HG03558 (cell line): ENCODE results near the gene SMG6.

Experiments
- ATAC-seq: cut with Tn5 transposase; IDR thresholded peaks from one replicate; pipeline ENCODE4 v1.9.1; 2021; ENCODE audit warnings: moderate number of reproducible peaks; ENCODE audit not compliant: unreplicated experiment; ENCODE audit errors: extremely low read depth

SMG6 gene

DNA sequence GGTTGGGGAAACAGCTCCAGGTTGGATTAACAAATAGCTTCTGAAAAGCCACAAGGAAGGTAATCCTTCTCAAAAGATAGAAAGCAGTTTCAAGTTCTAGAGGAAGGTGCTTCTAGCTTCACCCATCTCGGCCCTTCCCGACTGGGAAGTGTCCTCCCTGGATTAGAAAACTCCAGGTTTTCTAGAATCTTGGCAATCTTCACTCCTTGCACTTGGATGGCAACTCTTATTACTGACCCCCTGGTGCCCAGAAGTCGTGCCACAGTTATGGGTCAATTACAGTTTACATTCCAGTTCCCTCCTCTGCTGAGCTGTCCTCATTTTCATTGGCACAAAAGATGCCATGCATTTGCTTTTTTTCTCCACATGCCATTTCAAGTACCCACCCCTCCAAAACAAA lies 65.6 kb downstream of the SMG6 start:
- no peak for ATAC-seq

DNA sequence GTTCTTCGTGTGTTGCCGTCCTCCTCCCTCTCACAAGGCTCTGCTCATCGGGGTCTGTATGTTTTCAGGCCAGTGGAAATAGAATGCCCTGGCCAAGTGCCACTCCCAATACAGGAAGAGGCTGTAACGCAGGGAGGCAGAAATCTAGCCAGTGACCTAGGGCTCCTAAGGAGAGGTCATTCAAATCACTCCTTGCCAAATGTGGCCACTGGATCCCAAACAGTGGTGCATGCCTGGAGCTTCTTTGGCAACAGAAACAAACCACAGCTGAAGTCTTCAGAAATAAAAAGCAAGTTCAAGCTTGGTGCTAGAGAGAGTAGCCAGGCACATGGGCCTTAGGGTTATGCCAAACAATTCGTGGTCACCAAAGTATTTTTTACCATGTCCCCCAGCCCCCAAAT lies 66.1 kb downstream of the SMG6 start:
- no peak for ATAC-seq

DNA sequence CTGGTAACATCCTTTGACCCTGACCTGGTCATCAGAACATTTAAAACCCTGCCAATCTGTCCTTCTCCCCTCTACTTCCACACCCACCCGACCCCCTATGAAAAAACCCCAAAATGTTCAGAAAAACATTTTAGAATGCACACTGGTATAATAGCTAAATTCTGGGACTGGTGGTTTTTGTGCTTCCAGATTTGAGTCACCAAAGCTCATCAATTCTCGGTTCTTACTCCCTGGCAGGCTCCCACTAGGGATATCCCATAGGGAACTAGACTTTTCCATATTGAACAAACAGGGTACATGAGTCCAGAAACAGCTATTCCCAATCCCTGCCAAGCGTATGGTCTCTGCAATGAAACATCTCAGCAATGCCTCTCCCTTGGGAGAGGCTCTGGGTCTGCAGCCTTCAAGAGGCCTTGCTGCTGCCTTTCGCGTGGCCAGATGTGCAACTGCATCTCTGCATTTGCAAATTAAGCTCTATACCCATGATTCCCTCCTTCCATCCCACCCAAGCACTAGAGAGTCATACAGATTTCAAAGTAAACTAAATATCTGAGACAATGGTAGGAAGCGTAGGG lies 67.7 kb downstream of the SMG6 start:
- ATAC-seq, result no peak

DNA sequence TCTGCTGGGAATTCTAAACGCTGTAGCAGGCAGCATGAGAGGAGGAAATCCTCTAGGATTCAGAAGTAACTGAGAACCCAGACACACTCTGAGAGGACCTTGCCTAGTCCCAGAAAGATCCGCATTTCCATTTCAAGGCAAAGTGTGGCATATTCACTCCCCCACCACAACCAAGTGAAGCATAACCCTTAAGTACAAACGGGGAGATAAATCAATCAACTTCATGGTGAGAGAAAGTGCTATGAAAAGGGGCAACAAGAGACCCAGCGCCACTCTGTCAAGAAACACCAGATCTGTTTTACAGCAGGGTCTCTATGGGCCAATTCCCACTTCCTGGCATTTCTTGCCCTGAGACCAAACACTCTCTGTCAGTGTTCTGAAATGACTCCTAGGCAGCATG lies 68.3 kb downstream of the SMG6 start:
- ATAC-seq, result no peak

DNA sequence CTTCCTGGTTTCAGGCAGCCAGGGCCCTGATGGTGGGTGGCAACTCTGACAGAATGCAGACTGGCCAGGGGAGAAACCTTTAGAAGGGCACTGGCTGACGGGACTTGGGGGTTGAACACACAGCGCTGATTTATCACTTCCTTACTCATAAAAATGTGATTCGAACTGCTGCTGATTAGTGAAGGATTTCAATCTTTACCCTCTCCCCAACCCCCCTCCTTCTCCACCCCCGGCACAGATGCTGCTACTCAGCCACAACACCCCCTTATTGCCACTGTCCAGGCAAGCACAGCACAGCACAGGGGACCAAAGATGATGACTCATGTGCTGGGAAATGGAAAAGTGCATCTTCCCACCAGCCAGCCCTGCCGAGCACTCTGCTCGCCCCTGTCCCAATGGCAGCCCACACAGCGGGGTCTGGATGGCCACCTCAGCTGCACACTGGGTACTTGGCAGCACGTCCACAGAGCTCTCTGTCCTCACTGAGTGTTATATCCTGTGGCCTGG lies 70.1 kb downstream of the SMG6 start:
- ATAC-seq, result no peak

DNA sequence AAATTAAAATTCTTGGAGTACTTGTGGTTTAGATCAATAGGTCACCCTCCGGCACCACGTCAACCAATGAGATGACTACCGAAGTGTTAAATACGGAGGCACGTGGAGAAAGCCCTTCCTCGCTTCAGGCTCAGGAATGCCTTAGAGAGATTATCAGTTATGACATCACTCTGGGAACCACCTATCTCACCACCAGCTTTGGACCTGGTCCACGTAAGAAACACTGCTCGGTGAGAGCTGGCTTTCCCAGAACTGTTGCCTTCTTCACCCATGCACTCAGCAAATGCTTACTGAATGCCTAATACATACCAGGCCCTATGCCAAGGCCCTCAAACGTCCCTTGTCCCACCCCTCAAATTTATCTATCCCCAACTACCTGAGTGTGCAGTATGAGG lies 71.3 kb downstream of the SMG6 start:
- no peak for ATAC-seq

DNA sequence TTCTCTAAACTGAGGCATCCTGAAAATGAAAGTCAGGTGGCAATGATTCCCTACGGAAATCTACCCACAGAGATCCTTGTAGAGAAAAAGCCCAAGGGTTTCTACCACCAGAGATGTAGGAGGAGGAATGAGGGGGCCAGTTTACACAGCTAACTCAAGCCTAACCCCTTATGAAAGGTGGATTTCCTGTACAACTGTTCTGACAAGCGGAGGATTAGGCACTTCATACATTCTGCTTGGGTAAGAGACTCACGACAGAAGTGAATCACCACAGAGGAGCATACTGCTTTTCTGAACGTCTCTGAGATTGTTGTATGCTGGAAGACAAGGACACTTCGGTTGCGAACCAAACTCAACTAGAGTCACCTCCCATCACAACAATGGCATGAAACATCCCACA lies 72.7 kb downstream of the SMG6 start:
- ATAC-seq, result no peak

DNA sequence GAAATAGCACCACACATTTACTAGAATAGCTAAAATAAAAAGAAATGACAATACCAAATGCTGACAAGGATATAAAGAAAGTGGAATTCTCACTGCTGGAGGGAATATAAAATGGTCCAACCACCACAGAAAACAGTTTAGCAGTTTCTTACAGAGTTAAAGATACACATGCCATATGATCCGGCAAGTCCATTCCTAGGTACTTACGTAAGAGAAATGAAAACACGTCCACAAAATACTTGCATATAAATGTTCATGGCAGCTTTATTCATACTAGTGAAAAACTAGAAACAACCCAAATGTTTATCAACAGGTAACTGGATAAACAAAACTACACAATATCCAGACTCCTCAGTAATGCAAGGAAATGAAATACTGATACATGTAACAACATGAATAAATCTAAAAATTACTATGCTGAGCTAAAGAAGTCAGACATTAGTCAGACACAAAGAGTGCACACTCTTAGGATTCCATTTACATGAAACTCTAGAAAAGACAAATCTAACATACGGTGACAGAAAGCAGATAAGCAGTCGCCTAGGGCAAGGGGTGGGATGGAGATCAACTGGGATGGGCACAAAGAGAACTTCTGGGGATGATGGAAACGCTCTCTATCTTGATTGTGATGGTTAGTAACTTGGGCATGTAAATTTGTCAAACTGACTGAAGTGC lies 76.4 kb downstream of the SMG6 start:
- ATAC-seq, result no peak

DNA sequence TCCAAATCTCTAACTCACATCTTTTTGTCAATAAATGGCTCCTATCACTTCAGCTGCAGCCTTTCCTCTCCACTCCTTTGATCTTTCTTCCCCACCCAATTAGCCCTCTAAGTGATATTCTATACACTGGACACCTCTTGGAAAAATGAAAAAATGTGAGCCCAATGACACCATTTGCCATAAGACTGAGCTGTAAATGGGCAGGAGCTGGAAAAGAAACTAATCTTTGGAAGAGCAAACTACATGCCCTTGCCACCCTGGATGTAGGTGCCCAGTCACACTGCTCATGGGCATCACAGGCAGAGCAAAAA lies 80.0 kb downstream of the SMG6 start:
- no peak for ATAC-seq

DNA sequence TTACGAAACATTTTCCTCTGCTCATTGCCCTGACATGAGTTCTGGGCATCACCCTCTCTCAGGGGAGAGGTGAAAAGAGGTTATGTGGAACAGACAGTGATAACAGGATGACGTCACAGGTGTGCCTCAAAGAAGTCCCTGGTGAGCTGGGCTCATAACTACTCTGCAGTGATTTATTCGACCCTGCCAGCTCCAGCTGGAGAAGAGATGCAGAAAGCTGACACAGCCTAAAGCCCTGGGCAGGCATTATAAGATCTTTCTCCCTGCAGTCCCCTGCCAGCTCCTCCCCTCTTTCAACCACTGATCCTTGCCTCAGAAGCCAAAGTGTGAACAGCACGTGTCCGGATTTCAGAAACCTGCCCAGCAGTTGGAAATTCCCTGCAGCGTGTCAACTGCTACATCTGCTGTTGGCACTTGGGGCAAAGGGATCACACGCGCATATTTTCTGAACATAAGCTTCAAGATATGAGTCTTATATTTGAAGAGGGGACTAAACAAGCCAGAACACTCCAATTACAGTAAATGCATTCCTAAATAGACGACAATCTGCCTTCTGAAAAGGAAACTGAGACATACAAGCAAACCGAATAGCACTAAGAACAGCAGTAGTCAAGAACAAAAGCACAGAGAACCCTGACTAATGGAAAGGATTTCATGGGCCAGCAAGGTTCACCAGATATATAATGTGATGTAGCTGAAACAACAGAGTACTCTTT lies 80.5 kb downstream of the SMG6 start:
- ATAC-seq, result no peak

DNA sequence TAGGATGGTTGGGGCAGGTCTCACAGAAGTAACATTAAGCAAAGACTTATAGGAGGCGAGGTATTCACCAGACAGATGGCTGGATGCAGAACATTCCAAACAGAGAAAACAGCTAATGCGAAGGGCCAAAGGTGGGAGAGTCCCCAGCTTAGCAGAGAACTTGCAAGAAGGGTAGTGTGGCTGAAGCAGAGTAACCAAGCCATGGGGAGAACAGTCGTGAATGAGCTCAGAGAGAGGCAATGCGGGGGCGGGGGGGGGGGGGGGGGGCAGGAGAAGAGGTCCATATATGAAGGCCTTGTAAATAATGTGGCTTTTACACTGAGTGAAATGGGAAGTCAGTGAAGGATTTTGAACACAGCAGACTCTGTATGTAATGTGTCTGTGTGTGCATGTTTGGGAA lies 81.3 kb downstream of the SMG6 start:
- ATAC-seq, result no peak

DNA sequence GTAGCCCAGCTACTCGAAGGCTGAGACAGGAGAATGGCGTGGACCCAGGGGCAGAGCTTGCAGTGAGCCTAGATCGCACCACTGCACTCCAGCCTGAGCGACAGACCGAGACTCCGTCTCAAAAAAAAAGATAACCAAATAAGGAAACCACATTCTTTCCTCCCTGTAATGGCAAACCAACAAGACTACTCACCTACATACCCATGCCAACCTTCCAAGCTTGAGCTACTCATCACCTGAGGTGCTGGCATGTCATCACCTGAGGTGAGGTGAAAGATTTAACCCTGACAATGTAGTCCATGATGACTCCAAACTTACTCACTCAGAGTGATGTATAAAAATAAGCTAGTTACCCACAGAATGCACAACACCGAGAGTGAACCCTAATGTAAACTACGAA lies 85.2 kb downstream of the SMG6 start:
- no peak for ATAC-seq

DNA sequence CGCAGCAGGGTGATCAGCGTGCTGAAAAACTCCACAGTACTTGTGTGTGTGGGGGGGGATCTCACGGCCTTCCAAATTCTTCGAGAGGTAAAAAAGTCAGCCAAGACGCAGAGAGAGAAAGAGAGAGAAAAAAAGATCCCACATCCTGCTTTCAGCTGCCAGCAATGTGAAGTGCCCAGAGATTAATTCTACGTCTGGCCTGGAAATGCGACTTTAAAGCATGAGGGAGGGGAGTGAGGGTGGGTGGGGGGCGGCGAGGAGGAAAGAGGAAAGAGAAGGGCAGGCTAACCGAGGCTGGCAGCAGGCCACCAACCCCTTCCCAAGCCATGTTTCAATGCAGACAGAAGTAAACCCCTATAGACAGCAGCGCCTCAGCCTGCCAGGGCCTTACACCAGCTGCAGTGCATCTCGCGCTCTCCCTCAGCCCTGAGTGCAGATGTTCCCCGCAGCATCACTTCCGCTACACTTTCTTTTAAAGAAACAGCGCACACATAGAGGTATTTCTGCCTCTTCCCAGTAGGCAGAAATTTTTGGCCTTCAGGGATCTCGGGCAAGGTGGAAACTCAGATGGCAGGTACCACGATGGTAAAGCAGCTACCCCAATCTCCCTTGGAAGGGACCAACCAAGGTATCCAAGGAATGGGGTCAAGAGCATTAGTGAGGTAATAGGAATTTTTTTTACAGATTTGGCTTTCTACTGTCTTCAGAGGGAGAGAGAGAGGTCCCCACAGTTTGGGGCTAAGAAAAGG lies 87.8 kb downstream of the SMG6 start:
- ATAC-seq, result no peak

DNA sequence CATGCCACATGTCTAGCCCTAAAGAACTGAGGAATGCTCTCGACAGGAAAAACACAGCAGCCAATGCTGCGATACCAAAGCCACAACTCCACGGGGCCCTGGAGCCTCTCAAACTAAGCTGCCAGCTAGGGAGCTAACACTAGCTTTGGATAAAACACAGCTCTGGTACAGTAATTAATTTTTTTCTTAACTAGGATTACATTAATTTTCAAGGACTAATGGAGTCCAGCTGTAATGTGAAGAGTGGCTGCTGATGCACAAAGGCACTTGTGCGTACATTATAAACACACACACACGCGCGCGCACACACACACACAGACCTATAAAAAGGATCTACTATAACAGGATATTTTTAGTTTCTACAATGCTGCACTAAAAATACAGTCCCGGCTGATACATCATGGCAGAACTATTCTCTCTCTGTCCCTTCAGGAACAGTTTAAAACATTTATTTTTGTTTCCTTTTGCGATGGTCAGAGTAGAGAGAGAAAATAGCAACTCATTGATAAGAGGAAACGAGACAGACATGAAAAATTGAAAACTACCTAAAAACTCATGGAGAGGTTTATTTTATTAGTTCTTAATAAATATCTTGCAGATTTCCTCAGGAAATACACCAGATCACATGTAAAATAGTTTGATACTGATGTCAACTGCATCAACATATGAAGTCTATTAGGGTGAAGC lies 88.5 kb downstream of the SMG6 start:
- no peak for ATAC-seq

DNA sequence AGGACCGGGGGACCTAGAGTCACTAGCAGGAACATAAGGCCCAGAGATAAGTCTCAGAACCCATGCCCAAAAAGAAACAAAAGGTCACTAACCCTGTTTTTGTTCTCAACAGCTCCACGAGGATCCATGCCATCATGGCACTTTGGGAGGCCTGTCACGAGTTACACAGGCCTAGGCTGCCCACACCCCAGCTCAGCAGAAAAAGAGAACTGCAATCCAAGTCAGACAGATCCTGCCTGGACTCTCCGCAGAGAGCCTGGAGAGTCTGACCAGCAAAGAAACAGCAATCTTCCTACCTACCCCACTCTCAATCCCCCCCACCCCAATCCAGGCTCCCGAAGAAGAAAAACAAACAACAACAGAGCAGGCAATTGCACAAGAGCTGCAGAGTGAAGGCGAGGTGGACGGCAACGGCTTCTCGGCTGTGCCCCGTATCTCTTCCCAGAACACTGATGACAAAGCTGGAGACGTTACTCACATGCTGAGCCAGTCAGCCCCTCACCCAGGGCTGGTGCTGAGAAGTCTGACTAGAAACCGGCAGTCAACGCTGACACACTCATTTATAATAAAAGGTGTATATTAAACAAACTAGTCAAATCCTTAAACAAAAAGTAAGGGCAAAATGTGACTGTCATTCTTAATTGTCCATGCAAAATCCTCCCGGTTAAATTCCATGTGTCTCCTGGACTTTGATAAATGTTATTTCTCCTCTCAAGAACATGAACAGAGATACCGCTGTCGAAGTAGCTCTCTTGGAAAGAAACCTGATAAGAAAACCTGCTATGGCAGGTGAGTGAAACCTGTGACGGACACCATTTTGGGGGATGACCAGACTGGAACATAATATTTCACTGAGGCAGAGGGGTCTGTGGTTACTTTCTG lies 89.3 kb downstream of the SMG6 start:
- ATAC-seq, result no peak

DNA sequence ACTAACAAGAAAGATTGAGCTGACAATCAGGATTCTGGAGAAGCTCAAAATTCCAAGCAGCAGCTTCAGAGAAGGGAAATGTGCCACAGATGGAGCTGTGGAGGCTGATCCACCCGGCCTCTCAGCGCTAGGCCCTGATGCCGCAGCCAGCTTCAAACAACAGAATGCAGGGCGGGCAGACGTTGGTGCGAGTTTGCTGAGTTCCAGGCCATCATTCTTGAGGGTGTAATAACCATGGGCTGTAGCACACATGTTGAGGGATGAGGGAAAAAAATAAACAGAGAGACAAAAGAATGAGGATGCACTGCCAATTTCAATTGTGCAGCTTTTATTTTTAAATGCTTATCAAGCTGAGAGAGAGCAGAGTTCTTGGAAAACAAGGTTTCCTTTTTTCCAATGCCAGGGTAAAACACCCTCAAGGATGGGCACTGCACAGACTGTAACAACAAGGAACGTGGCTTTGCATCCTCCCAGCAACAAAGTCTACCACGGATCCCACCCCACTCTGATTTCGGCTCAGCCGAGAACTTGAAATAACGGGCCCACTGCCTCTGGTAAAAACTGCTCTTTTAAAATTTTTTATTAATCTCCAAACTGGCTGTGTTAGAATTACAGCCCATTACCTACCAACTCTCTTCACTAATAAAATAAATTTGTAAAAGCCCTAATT lies 90.2 kb downstream of the SMG6 start:
- no peak for ATAC-seq

DNA sequence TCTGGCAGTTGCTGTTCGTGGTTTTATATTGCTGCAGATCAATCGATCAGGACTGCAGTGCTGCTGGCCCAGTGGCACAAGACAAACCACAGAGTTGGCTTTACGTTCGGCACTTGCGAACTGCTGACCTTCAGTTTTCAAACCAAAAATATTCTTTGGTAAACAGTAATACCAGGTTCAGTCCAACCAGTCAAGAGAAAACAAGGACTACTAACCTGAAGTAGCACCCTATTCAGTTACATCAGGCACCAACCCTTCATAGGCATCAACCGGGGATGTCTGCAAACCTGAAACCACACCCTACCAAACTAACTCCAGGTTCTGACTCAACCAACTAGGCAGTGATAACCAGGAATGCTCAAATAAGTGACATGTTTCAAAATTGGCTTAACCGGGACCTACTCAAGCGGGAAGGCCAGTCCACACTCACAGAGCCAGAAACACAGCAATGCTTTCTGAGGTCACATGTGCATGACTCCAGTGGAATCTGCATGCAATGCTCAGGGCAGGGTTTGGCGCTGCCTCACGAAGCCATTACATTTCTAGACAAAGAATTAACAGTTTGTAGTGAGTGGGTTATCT lies 91.1 kb downstream of the SMG6 start:
- ATAC-seq, result no peak

DNA sequence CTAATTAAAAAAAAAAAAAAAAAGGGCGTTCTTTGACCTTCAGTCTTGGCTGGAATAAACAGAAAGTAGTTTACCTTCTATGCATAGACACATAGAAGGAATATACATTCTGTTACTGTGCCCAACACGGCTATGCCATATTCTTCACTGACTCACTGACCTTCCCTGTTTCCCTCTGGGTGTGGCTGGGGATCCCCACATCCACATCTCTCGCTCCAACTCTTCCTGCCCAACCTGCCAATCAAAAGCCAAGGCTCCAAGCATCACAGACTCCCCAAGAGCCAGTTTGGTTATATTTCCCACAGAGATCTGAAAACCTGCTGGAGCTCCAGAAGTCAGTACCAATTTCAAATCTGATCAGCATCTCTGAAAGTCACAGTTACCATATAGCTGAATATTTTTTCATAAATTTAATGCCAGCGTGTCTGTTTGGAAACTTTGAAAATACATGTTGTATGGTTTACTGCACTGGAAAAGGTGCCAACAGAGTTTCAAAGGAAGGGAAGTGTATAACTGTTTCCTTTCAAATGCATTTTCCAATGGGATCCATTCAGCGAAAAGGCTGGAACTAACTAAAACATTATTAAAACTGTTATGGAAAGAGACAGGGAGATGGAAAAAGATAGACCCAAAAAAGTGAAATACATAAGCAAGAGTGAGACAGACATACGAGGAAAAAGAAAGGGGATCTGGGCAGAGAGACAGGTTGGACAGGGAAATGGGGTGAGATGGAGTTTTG lies 91.8 kb downstream of the SMG6 start:
- ATAC-seq, result no peak
